Caco-2 (cell line): ENCODE measurements around the gene CGB8. TPM values are rescaled to one million over a fixed set of nuclear protein-coding genes. Genes with fewer than 3 reads are reported as not detected.
A peak's percentile ranks its signal among the peaks of the same experiment; 100 is the strongest.
"Not testable (repeated sequence)": the region's sequence is repeated elsewhere in the genome, so short reads cannot be mapped to it uniquely, and the experiment has no call there.

Source experiments
- BruUV-seq: library from RNA; stranded (reverse); fragments of 400-500 nt; replicated peaks from 2 replicates; lab custom pipeline; 2021; lab: Mats Ljungman, UMichigan
- CTCF ChIA-PET: fragments of 300-600 bp; sonication (Branson Sonifier 250); formaldehyde crosslinking; loops from one replicate; lab custom pipeline; 2022; ENCODE audit warnings: antibody characterized with exemption; lab: Charles Lee
- POLR2A ChIA-PET: fragments of 300-600 bp; sonication (Branson Sonifier 250); formaldehyde crosslinking; loops from one replicate; lab custom pipeline; 2022; ENCODE audit warnings: antibody characterized with exemption; lab: Charles Lee
- DNase-seq, 2 experiments: peaks; one replicate each; pipeline versions ENCODE4 v3.0.0 to v3.0.0-alpha.2; 2020 to 2022
- H3K27me3 ChIP-seq: replicated peaks from 2 replicates; pipeline ENCODE4 v1.6.0; 2011; ENCODE audit warnings: low read length; ENCODE audit not compliant: control insufficient read depth, insufficient read depth
- H3K36me3 ChIP-seq: 2 replicates; pipeline ENCODE4 v1.5.1; 2011; ENCODE audit warnings: low read length; ENCODE audit not compliant: control insufficient read depth, insufficient read depth
- H3K4me1 ChIP-seq: fragments of 250-450 bp; sonication (Bioruptor Pico); 2 replicates; pipeline ENCODE4 v1.5.1; 2020; ENCODE audit warnings: mild to moderate bottlenecking
- H3K4me3 ChIP-seq: 2 replicates; pipeline ENCODE4 v1.5.1; 2011; ENCODE audit warnings: low read depth, mild to moderate bottlenecking, control low read depth, low read length
- H3K9me3 ChIP-seq: fragments of 250-450 bp; sonication (Bioruptor Pico); 2 replicates; pipeline ENCODE4 v1.5.1; 2020; ENCODE audit warnings: mild to moderate bottlenecking, moderate library complexity
- H3K27ac Mint-ChIP-seq: one replicate; pipeline ENCODE4 v1.8.0; 2022; ENCODE audit warnings: mixed read lengths; ENCODE audit not compliant: unreplicated experiment
- H3K27me3 Mint-ChIP-seq: one replicate; pipeline ENCODE4 v1.8.0; 2022; ENCODE audit warnings: mixed read lengths; ENCODE audit not compliant: insufficient read depth, unreplicated experiment
- H3K36me3 Mint-ChIP-seq: one replicate; pipeline ENCODE4 v1.8.0; 2022; ENCODE audit warnings: mild to moderate bottlenecking, mixed read lengths; ENCODE audit not compliant: insufficient read depth, unreplicated experiment
- H3K4me1 Mint-ChIP-seq: one replicate; pipeline ENCODE4 v1.8.0; 2022; ENCODE audit warnings: low read depth, mixed read lengths; ENCODE audit not compliant: unreplicated experiment
- H3K4me3 Mint-ChIP-seq: one replicate; pipeline ENCODE4 v1.8.0; 2022; ENCODE audit warnings: mild to moderate bottlenecking, moderate library complexity, mixed read lengths; ENCODE audit not compliant: unreplicated experiment
- H3K9me3 Mint-ChIP-seq: one replicate; pipeline ENCODE4 v1.8.0; 2022; ENCODE audit warnings: mixed read lengths; ENCODE audit not compliant: unreplicated experiment
- CTCF ChIP-seq, 2 experiments: fragments of 200-600 bp in 1 of 2; IDR thresholded peaks; 1 replicate in 1 of 2; 2 replicates in 1 of 2; pipeline versions ENCODE4 v1.5.1 to v1.8.0; 2011 to 2022; ENCODE audit warnings: antibody characterized with exemption in 1 of 2, control low read depth in 1 of 2, inconsistent platforms in 1 of 2, low read depth in 1 of 2, low read length in 1 of 2, mild to moderate bottlenecking in 1 of 2, moderate library complexity in 1 of 2; ENCODE audit not compliant: insufficient read depth in 1 of 2, severe bottlenecking in 1 of 2, unreplicated experiment in 1 of 2
- intact Hi-C: fragments of 100-400 bp; cut with micrococcal nuclease; formaldehyde crosslinking; loops from one replicate; pipeline ENCODE4 v1.10.0; 2022; ENCODE audit not compliant: unreplicated experiment
- total RNA-seq: library from RNA; stranded (reverse); gene quantifications from 2 replicates; pipeline ENCODE4 v1.2.3, GENCODE V29; 2022

The CGB8 gene
- total RNA-seq, 1 experiment from 2014 or later: not detected

- H3K4me3 ChIP-seq: peak overlapping the region; percentile 49
- H3K36me3 ChIP-seq: peaks cover 1% of the 10 kb centered on the region; the same call in 1 of the 2 replicates
- Mint-ChIP-seq H3K27ac (peak overlapping the region; percentile 45), H3K4me3 (peak overlapping the region; percentile 79), H3K4me1 (peaks cover 21% of the 10 kb centered on the region), H3K27me3 (no peaks in the 10 kb centered on the region), H3K9me3 (no peaks in the 10 kb centered on the region), H3K36me3 (peaks cover 31% of the 10 kb centered on the region)
- peak; percentile 84 to 88 for DNase-seq
- POLR2A ChIA-PET: interaction anchor here (0.5 to 1.3 kb wide), 4 partner anchors 26 to 155 kb away, joined by 3 to 9 read pairs (median 3); partner anchors contain the start of genes GYS1 and RUVBL2
- H3K4me1 ChIP-seq: 0 out of 2 replicates have a peak, but pooled peaks cover 9% of the 10 kb centered on the region
- intact Hi-C loops: loop anchor here (2.0 kb wide), 1 partner anchor 21 kb away; no protein-coding TSS in a partner anchor
- no peaks in the 10 kb centered on the region; the same call in 1 of the 2 replicates for H3K27me3 ChIP-seq
- H3K9me3 ChIP-seq: no peaks in the 10 kb centered on the region
- BruUV-seq: no TSS peak
- CTCF ChIA-PET: interaction anchor here (0.6 to 4.0 kb wide), 11 partner anchors 20 to 129 kb away, joined by 3 to 51 read pairs (median 5); partner anchors contain the start of genes GYS1, NTF4 and RUVBL2
- TF ChIP-seq CTCF (IDR thresholded peaks at IDR 0.05; ENCODE audit: insufficient read depth in 1 of 2, low read depth in 1 of 2, low read length in 1 of 2, severe bottlenecking in 1 of 2, unreplicated experiment in 1 of 2): peak in 1 of 2 experiments; percentile 34
Measured at GRCh38 chr19:49019242-49019932, 29.5 kb downstream of the CGB8 start.

- peaks cover 21% of the 10 kb centered on the region for H3K4me1 Mint-ChIP-seq
- not testable (repeated sequence) for H3K4me1 ChIP-seq, H3K27me3 Mint-ChIP-seq, BruUV-seq, H3K9me3 ChIP-seq, H3K27me3 ChIP-seq, H3K36me3 ChIP-seq, H3K9me3 Mint-ChIP-seq
- H3K4me3 ChIP-seq: peak overlapping the region; percentile 49
- peak overlapping the region; percentile 79 for H3K4me3 Mint-ChIP-seq
- CTCF ChIA-PET: interaction anchor here (0.6 to 4.0 kb wide), 12 partner anchors 19 to 130 kb away, joined by 3 to 51 read pairs (median 6); partner anchors contain the start of genes GYS1, NTF4 and RUVBL2
- peak in 1 of 2 experiments; percentile 38 for DNase-seq
- POLR2A ChIA-PET: interaction anchor here (0.9 to 1.3 kb wide), 3 partner anchors 25 to 55 kb away, joined by 3 to 9 read pairs (median 5); partner anchors contain the start of genes GYS1 and RUVBL2
- peak overlapping the region; percentile 45 for H3K27ac Mint-ChIP-seq
- peaks cover 36% of the 10 kb centered on the region for H3K36me3 Mint-ChIP-seq
- intact Hi-C loops: loop anchor here (2.0 kb wide), 1 partner anchor 20 kb away; no protein-coding TSS in a partner anchor
Measured at GRCh38 chr19:49018388-49019241, 30.3 kb downstream of the CGB8 start.

GRCh38 chr19:49017666-49018351 lies 31.1 kb downstream of the CGB8 start:
- Mint-ChIP-seq H3K4me1 (peaks cover 21% of the 10 kb centered on the region), H3K9me3 (no peaks in the 10 kb centered on the region), H3K4me3 (peak overlapping the region; percentile 79), H3K36me3 (peaks cover 36% of the 10 kb centered on the region), H3K27ac (no peak overlapping the region), H3K27me3 (no peaks in the 10 kb centered on the region)
- no peaks in the 10 kb centered on the region; the same call in 1 of the 2 replicates for H3K27me3 ChIP-seq
- peaks cover 1% of the 10 kb centered on the region; the same call in 1 of the 2 replicates for H3K36me3 ChIP-seq
- ChIA-PET CTCF (interaction anchor here (0.6 to 4.0 kb wide), 9 partner anchors 18 to 847 kb away, joined by 3 to 51 read pairs (median 4); partner anchors contain the start of genes GYS1, NTF4 and RUVBL2), POLR2A (interaction anchor here (1.1 kb wide), 1 partner anchor 25 kb away, joined by 5 read pairs; the partner anchor contains the start of genes GYS1 and RUVBL2)
- no peaks in the 10 kb centered on the region for H3K9me3 ChIP-seq
- H3K4me1 ChIP-seq: 0 out of 2 replicates have a peak, but pooled peaks cover 9% of the 10 kb centered on the region
- no TSS peak for BruUV-seq
- DNase-seq: peak; percentile 87 to 88
- intact Hi-C loops: loop anchor here (1.0 to 2.0 kb wide), 2 partner anchors 19 to 56 kb away; no protein-coding TSS in a partner anchor
- TF ChIP-seq CTCF (IDR thresholded peaks at IDR 0.05; ENCODE audit: insufficient read depth in 1 of 2, low read depth in 1 of 2, low read length in 1 of 2, severe bottlenecking in 1 of 2, unreplicated experiment in 1 of 2): peak; percentile 47 to 71
- peak overlapping the region; percentile 49 for H3K4me3 ChIP-seq
